ENCODE data around the gene FKBP1A. TPM values are rescaled to one million over a fixed set of nuclear protein-coding genes. Genes with fewer than 3 reads are reported as not detected.

FKBP1A gene
- total and polyA plus RNA-seq, 8 donors: 33.0 to 283 (median 149) TPM

DNA sequence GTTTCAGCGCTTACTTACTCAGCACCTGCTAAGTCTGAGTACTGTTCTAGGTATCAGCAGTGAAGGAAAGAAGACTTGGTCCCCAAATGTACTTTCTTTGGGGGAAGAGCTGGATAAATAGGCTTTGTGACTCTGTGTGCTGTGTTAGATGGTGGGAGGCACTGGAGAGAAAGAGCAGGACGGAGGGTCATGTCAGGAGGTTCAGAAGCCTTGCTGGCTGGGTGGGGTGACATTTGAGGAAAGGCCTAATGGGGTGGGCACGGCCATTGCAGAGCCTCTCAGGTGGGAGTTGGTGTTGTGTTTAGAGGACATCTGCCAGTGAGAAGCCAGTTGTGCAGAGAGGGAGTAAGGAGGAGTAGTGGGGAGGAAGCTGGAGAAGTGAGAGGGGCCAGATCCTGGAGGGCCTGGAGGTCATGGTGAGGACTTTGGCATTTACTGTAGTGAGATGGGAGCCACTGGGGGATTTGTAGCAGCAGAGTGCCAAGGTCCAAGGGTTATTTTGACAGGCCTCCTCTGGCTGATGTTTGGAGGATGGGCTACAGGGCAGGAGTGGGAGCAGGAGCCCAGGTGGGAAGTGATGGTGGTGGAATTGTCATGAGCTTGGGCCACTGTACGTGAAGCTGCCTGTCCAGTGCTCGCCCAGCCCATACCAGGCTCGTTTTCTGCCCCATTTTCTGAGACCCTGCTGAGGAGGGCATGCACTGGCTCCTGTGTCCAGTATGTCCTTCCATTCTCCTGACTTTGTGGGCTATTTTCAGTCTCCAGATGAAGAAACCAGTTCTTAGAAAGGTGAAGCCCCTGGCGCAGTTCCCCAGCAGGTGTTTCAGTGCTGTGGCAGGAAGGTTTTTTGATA, 64.8 kb downstream of the FKBP1A start:
- H3K4me3 ChIP-seq: peak overlapping the region in 3 of 4 donors; percentile 33 to 61 (median 58)
- no peaks in the 10 kb centered on the region for H3K9me3 ChIP-seq
- TF ChIP-seq, protein P1, sequence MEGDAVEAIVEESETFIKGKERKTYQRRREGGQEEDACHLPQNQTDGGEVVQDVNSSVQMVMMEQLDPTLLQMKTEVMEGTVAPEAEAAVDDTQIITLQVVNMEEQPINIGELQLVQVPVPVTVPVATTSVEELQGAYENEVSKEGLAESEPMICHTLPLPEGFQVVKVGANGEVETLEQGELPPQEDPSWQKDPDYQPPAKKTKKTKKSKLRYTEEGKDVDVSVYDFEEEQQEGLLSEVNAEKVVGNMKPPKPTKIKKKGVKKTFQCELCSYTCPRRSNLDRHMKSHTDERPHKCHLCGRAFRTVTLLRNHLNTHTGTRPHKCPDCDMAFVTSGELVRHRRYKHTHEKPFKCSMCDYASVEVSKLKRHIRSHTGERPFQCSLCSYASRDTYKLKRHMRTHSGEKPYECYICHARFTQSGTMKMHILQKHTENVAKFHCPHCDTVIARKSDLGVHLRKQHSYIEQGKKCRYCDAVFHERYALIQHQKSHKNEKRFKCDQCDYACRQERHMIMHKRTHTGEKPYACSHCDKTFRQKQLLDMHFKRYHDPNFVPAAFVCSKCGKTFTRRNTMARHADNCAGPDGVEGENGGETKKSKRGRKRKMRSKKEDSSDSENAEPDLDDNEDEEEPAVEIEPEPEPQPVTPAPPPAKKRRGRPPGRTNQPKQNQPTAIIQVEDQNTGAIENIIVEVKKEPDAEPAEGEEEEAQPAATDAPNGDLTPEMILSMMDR (IDR thresholded peaks at IDR 0.05): no peak
- TF ChIP-seq POLR2AphosphoS5 (IDR thresholded peaks at IDR 0.05): no peak
- TF ChIP-seq POLR2A (IDR thresholded peaks at IDR 0.05): no peak
- TF ChIP-seq EP300 (IDR thresholded peaks at IDR 0.05): no peak
- H3K27ac ChIP-seq: peak overlapping the region; percentile 79 to 99 (median 98)
- intact Hi-C loops (cut with DNase I; ENCODE audit: low total_unique reads): no loop called here
- peak in 1 of 2 donors; percentile 65 for DNase-seq
- H3K4me1 ChIP-seq: peaks cover 53 to 73% (median 59%) of the 10 kb centered on the region in 4 donors
- no peaks in the 10 kb centered on the region for H3K27me3 ChIP-seq
- 71 to 81% (median 76%) methylated on average over 7 of the region's 7 CpGs for WGBS, 5 donors
- H3K36me3 ChIP-seq: peaks cover 0 to 11% (median 8%) of the 10 kb centered on the region in 4 donors

DNA sequence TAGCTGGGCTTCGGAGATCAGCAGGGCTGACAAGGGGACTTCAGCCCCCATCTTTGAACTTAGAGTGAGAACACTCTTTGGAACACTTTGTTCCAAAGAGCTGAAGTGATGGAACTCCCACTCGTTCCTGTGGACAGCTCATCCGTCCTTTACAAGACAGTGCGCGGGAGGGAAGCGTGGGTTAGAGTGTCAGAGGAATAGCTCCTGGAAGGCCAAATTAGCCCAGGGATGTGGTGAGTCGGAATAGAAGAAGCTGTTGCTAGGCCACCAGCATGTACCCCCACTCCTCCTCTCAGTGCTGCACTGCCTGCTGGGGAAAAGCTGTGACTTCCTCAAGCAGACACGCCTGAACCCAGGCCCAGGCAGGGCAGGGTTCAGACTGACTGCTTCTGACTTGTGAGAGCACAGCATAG, 65.6 kb downstream of the FKBP1A start:
- Histone ChIP-seq H3K4me3 (peak overlapping the region in 3 of 4 donors; percentile 33 to 61 (median 58)), H3K9me3 (no peaks in the 10 kb centered on the region), H3K27me3 (no peaks in the 10 kb centered on the region), H3K4me1 (peaks cover 53 to 79% (median 59%) of the 10 kb centered on the region in 4 donors), H3K36me3 (peaks cover 0 to 6% (median under 1%) of the 10 kb centered on the region in 4 donors), H3K27ac (peak overlapping the region; percentile 94 to 99 (median 98))
- 68 to 77% (median 75%) methylated on average over 8 of the region's 8 CpGs for WGBS, 5 donors
- intact Hi-C loops (cut with DNase I; ENCODE audit: low total_unique reads): no loop called here
- peak in 1 of 2 donors; percentile 48 for DNase-seq
- TF ChIP-seq POLR2AphosphoS5 (IDR thresholded peaks at IDR 0.05): peak in 2 of 3 donors; percentile 31 to 57
- TF ChIP-seq POLR2A (IDR thresholded peaks at IDR 0.05): no peak

DNA sequence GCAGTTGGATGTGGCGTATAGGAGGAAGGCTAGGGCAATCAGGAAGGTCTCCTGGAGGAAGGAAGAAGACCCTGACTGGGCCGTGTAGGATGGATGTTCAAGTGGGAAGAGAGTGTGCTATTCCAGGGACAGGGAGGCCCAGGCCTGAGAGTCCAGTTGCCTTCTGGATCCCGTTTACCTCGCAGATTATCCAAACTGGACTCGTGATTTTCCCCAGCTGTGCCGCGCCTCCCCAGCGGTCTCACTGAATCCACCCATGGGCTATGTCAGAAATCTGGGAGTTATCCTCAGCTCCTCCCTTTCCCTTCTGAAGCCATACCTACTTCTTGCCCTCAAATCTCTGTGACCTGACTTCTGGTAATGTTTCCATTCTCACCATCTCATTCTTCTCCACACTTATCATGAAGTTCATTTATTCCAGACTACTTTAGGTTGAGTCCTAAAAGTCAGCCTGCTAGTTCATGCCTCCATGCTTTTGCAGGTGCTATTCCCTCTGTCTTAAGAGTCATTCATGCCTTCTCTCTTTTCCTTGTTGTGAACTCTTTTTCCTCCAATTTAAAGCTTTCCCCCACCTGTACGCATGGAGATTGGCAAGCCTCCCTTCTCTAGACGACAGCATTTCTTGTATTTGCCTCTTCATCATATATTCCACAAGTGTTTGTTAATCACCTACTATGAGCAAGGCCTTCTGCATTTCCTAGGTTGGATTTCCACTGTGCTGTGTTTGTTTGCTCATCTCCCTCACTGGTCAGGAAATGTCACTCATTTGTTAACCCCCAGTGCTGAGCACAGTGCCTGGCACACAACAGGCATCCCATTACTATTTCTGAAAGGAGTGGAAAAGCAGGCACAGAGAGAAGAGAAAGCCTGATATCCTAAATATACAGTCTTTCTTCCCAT, 66.6 kb downstream of the FKBP1A start:
- Histone ChIP-seq H3K4me1 (peaks cover 54 to 80% (median 62%) of the 10 kb centered on the region in 4 donors), H3K27me3 (no peaks in the 10 kb centered on the region), H3K27ac (peak overlapping the region; percentile 94 to 99 (median 98)), H3K4me3 (peak overlapping the region; percentile 58 to 83 (median 70)), H3K9me3 (no peaks in the 10 kb centered on the region), H3K36me3 (no peaks in the 10 kb centered on the region)
- no peak for TF ChIP-seq POLR2AphosphoS5 (IDR thresholded peaks at IDR 0.05)
- DNase-seq: no peak
- WGBS, 5 donors: 24 to 37% (median 28%) methylated on average over 10 of the region's 10 CpGs
- intact Hi-C loops (cut with DNase I; ENCODE audit: low total_unique reads): no loop called here

DNA sequence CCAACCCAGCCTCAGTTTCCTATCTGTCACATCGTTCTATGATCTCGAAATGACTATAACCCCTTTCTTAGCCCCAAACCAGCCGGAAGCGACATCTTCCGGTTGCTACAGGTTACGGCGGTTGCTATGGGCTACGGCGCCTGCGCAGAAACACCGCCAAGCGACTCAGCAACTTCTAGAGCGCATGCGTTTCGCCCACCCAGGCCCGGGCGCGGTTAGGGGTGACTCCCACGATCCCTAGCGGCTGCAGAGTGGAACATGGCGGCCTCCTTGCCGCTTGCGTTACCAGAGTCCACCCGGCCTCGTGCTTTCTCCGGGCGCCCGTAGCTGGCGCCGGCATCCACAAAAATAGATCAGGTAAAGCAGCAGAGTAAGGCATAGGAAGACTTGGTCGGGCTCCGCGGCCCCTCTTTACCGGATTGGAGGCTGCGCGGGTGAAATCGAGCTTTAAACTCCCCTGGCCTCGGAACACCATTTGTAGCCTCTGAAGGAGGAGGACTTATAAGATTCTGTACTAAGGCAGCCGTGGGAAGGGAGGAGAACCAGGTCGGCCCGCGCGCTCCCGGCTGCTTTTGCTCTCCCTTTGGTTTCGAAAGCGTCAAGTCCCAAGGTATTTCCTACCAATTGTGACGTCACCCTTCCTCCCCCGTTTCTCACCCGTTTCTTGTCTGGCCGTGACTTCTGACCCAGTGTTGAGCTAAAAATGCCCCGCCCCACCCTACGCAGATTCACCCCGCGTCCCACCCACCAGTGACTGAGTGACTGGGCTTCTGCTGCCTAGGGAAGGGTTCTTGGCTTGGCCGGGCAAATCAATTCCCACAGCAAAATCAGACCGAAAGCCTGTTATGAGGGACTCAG, 67.5 kb downstream of the FKBP1A start:
- Histone ChIP-seq H3K27me3 (no peaks in the 10 kb centered on the region), H3K9me3 (no peaks in the 10 kb centered on the region), H3K4me1 (peaks cover 51 to 77% (median 55%) of the 10 kb centered on the region in 4 donors), H3K4me3 (peak overlapping the region; percentile 58 to 83 (median 70)), H3K36me3 (no peaks in the 10 kb centered on the region), H3K27ac (peak overlapping the region; percentile 94 to 99 (median 98))
- DNase-seq: peak; percentile 98 to 99
- WGBS, 5 donors: 0 to 1% (median 0%) methylated on average over 47 to 56 of the region's 56 CpGs
- no peak for TF ChIP-seq EP300 (IDR thresholded peaks at IDR 0.05)
- peak in 2 of 4 donors; percentile 90 to 91 for TF ChIP-seq POLR2A (IDR thresholded peaks at IDR 0.05)
- TF ChIP-seq POLR2AphosphoS5 (IDR thresholded peaks at IDR 0.05): peak; percentile 92 to 98 (median 94)
- TF ChIP-seq, protein P1 (IDR thresholded peaks at IDR 0.05): peak in 1 of 7 experiments; percentile 37
- intact Hi-C loops (cut with DNase I; ENCODE audit: low total_unique reads): no loop called here

All from stomach (tissue), 9 donors.